ENCODE results near the gene GHITM. TPM values are rescaled to one million over a fixed set of nuclear protein-coding genes. Genes with fewer than 3 reads are reported as not detected.
A peak's percentile ranks its signal among the peaks of the same experiment; 100 is the strongest.

The GHITM gene
- polyA plus RNA-seq, 3 donors: 91.4 to 363 (median 312) TPM

DNA sequence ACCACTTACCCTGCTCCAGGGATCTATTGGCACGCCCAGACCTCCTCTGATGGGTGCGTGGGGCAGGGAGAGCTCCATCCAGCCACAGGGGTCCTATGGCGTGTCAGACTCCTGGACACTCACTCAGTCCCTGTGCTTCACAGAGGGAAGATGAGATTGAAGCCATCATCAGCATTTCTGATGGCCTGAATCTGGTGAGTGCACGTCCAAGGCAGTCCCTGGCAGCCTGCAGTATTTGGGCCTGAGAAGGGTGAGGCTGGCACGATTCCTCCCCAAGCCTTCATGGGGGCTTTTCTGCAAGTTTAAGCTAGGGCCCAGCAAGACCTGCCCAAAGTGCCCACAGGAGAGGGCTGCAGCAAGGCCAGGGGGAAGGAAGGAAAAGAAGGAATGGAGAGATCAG is 58.3 kb downstream of the GHITM start:
- Mint-ChIP-seq H3K4me1 (no peaks in the 10 kb centered on the region), H3K36me3 (no peaks in the 10 kb centered on the region), H3K9me3 (no peaks in the 10 kb centered on the region), H3K27ac (peak overlapping the region in 1 of 7 donors; percentile 31), H3K27me3 (ENCODE audit: low read depth in 3 of 3) (peaks cover 33 to 48% (median 40%) of the 10 kb centered on the region in 3 donors), H3K4me3 (no peak overlapping the region)
- H3K4me3 ChIP-seq (replicated peaks in 1 of 3; ENCODE audit: low read depth in 2 of 3, low read length in 3 of 3): no peak overlapping the region
- intact Hi-C loops (cut with micrococcal nuclease): loop anchor here in 1 of 2 donors (5.0 kb wide), 1 partner anchor 45 kb away; no protein-coding TSS in a partner anchor
- H3K4me1 ChIP-seq (ENCODE audit: control insufficient read depth in 1 of 2, insufficient read depth in 2 of 2, low read length in 2 of 2): no peaks in the 10 kb centered on the region
- H3K4me2 ChIP-seq (replicated peaks; ENCODE audit: extremely low read depth, low read length, poor library complexity, severe bottlenecking): no peak overlapping the region
- H3K9me3 ChIP-seq (replicated peaks in 1 of 2; ENCODE audit: control insufficient read depth in 1 of 2, insufficient read depth in 1 of 2, low read length in 2 of 2): peaks cover 0 to 13% of the 10 kb centered on the region in 2 donors
- no peaks in the 10 kb centered on the region for H3K79me2 ChIP-seq (ENCODE audit: insufficient read depth, low read length)
- H3K9ac ChIP-seq (ENCODE audit: insufficient read depth, low read length, poor library complexity, severe bottlenecking): no peak overlapping the region
- H3K27ac ChIP-seq (ENCODE audit: low read depth in 1 of 2, low read length in 2 of 2): no peak overlapping the region
- TF ChIP-seq, protein P1, sequence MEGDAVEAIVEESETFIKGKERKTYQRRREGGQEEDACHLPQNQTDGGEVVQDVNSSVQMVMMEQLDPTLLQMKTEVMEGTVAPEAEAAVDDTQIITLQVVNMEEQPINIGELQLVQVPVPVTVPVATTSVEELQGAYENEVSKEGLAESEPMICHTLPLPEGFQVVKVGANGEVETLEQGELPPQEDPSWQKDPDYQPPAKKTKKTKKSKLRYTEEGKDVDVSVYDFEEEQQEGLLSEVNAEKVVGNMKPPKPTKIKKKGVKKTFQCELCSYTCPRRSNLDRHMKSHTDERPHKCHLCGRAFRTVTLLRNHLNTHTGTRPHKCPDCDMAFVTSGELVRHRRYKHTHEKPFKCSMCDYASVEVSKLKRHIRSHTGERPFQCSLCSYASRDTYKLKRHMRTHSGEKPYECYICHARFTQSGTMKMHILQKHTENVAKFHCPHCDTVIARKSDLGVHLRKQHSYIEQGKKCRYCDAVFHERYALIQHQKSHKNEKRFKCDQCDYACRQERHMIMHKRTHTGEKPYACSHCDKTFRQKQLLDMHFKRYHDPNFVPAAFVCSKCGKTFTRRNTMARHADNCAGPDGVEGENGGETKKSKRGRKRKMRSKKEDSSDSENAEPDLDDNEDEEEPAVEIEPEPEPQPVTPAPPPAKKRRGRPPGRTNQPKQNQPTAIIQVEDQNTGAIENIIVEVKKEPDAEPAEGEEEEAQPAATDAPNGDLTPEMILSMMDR (IDR thresholded peaks at IDR 0.05): no peak
- no peaks in the 10 kb centered on the region for H3K36me3 ChIP-seq (replicated peaks in 1 of 2; ENCODE audit: control insufficient read depth in 1 of 2, insufficient read depth in 2 of 2, low read length in 2 of 2)
- no peaks in the 10 kb centered on the region for H4K20me1 ChIP-seq (ENCODE audit: insufficient read depth, low read length)
- no peak overlapping the region for H2AFZ ChIP-seq (ENCODE audit: insufficient read depth, low read depth, low read length, poor library complexity, severe bottlenecking)
- 89% methylated on average over 5 of the region's 5 CpGs for WGBS (ENCODE audit: insufficient coverage)
- peaks cover 33 to 46% of the 10 kb centered on the region in 2 donors for H3K27me3 ChIP-seq (ENCODE audit: control insufficient read depth in 2 of 2, insufficient read depth in 2 of 2, low read length in 2 of 2)
- no peak for DNase-seq

DNA sequence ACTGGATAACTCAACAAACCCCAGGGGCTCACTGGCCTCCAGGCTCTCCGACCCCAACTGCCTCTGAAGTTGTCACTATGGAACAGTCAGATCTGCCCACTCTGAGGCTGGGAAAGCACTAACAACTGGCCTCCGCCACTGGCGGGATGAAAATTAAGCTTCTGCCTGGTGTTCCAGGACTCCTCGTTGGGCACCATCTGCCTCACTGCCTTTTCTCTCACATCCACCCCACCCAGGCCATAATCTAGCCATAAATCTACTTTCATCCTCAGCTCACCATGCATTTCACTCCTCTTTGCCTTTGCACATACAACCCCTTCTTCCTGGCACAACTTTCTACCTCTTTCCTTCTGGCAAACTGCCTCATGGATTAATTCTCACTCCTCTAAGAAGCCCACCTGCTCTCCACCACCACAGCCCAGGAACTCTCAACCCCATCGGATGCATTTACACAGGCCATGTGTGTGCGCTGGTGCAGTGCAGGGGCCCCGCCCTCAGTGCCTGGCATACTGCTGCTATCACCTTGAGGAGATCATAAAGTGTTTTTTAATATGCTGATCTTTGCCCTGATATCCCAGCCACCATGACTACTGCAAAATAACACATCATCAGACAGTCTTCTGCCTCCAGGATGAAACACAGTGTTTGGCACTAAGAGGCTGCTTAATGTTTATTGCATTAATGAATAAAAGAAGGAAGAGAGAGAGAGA is 59.1 kb downstream of the GHITM start:
- Histone ChIP-seq H4K20me1 (ENCODE audit: insufficient read depth, low read length) (no peaks in the 10 kb centered on the region), H3K27me3 (ENCODE audit: control insufficient read depth in 2 of 2, insufficient read depth in 2 of 2, low read length in 2 of 2) (peaks cover 27 to 40% of the 10 kb centered on the region in 2 donors), H3K4me1 (ENCODE audit: control insufficient read depth in 1 of 2, insufficient read depth in 2 of 2, low read length in 2 of 2) (no peaks in the 10 kb centered on the region), H3K9me3 (replicated peaks in 1 of 2; ENCODE audit: control insufficient read depth in 1 of 2, insufficient read depth in 1 of 2, low read length in 2 of 2) (peaks cover 0 to 13% of the 10 kb centered on the region in 2 donors), H3K79me2 (ENCODE audit: insufficient read depth, low read length) (no peaks in the 10 kb centered on the region), H3K36me3 (replicated peaks in 1 of 2; ENCODE audit: control insufficient read depth in 1 of 2, insufficient read depth in 2 of 2, low read length in 2 of 2) (no peaks in the 10 kb centered on the region), H3K27ac (ENCODE audit: low read depth in 1 of 2, low read length in 2 of 2) (no peak overlapping the region), H2AFZ (ENCODE audit: insufficient read depth, low read depth, low read length, poor library complexity, severe bottlenecking) (no peak overlapping the region), H3K9ac (ENCODE audit: insufficient read depth, low read length, poor library complexity, severe bottlenecking) (no peak overlapping the region), H3K4me2 (replicated peaks; ENCODE audit: extremely low read depth, low read length, poor library complexity, severe bottlenecking) (no peak overlapping the region), H3K4me3 (replicated peaks in 1 of 3; ENCODE audit: low read depth in 2 of 3, low read length in 3 of 3) (no peak overlapping the region)
- Mint-ChIP-seq H3K4me1 (no peaks in the 10 kb centered on the region), H3K27me3 (ENCODE audit: low read depth in 3 of 3) (peaks cover 31 to 44% (median 35%) of the 10 kb centered on the region in 3 donors), H3K27ac (peak overlapping the region in 1 of 7 donors; percentile 37), H3K36me3 (no peaks in the 10 kb centered on the region), H3K9me3 (no peaks in the 10 kb centered on the region), H3K4me3 (no peak overlapping the region)
- TF ChIP-seq, protein P1 (IDR thresholded peaks at IDR 0.05): no peak
- no peak for DNase-seq
- intact Hi-C loops (cut with micrococcal nuclease): loop anchor here in 1 of 2 donors (5.0 kb wide), 1 partner anchor 46 kb away; no protein-coding TSS in a partner anchor
- WGBS (ENCODE audit: insufficient coverage): 77% methylated on average over 4 of the region's 7 CpGs
